GM19240 (cell line): Measurements from ENCODE around the gene ZACN.
"Not testable (repeated sequence)": the region's sequence is repeated elsewhere in the genome, so short reads cannot be mapped to it uniquely, and the experiment has no call there.

Experiments used
- DNase-seq: peaks from one replicate; pipeline ENCODE4 v3.0.0; 2011; ENCODE audit warnings: low spot score; ENCODE audit not compliant: insufficient read length

Gene ZACN

DNA sequence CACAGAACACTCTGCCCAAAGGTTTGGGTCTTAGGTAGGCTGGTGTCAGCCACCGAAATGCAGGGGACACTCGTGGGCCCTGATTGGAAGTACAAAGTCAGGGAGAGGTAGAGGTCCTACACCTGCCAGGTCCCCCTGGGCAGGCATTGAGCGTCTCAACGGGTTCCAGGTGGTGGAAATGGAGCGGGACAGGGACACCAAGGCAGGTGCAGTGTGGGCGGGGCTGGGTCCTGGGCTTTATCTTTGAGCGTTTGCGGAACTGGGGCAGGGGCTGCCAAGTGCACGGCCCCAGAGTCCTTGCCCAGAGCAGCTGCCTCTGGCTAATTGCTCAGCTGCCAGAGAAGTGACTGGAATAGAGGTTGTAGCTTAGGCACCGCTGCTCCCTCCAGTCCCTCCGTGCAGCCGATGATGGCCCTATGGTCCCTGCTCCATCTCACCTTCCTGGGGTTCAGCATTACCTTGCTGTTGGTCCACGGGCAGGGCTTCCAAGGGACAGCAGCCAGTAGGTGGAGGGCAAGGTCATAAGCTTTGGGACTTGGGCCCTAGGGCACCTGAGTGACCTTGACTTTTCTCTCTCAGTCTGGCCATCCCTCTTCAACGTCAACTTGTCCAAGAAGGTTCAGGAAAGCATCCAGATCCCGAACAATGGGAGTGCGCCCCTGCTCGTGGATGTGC lies at the start of gene ZACN:
Gene ZACN, plus strand, starts transcription at position 323 of the 675 bp plus-strand sequence. Its CDS starts 83 bp downstream, at position 406.
- DNase-seq: no peak

DNA sequence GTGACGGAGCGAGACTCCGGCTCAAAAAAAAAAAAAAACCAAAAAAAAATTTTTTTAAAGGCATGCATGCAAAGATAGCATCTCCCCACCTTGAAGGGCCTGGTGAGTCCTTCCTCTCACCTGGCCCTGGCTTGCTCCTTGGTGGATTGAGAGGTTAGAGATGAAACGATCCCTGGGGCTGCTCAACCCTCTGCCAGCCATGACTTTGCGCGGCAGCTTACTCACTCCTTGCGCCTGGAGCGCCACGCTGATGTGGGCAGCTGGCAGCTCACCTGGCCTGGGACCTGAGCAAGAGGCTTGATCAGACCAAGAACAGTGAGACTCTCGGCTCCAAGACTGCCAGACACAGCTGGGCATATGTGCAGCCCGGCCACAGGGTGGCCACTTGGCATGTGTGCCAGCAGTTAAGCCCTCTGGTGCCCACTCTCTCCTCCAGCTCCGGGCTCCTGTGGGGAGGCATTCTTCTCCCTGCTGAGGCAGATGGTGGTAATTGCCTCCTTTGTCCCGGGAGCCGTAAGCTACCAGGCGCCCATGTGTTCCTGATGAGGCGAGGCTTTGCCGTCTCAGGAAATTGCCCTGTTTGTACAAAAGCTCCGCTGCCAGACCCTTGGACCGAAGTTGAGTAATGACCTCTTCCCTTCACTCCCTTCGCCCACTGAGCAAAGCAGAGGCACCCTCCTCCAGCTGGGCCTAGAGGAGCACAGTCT lies 46.8 kb upstream of the ZACN start:
- DNase-seq: no peak

DNA sequence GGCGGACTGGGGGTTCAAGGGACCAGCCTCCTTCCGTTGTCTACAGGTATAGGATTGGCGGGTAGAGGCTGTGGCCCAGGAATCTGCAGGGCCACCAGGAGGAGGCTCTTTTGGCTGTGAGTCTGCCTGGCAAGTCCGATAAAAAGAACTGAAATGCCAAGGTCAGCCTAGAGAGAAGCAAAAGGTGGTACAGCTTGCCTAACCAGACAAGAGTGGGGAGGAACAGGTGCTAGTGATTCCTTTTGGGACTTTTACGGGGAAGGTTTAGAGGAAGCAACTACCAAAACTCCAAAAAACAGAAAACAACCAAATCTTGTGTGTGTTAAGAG lies 46.2 kb upstream of the ZACN start:
- no peak for DNase-seq

DNA sequence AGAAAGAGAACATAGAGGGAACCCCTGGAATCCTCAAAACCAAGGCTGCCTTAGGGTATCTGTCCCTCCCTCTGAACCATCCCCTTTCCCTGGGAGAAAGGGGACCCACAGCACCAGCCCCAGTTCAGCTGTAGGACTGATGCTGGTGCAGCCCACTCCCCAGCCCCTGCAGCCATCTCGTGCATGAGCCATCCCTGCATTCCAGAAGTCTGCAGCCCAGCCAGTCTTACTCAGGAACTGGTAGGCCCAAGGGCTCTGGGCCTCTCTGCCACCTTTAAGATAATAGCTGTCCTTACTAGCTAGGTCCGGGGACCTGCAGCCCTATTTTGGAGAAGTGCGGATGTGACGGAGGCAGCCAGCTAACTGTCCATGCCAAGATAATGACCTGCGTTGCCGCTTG lies 45.8 kb upstream of the ZACN start:
- DNase-seq: no peak

DNA sequence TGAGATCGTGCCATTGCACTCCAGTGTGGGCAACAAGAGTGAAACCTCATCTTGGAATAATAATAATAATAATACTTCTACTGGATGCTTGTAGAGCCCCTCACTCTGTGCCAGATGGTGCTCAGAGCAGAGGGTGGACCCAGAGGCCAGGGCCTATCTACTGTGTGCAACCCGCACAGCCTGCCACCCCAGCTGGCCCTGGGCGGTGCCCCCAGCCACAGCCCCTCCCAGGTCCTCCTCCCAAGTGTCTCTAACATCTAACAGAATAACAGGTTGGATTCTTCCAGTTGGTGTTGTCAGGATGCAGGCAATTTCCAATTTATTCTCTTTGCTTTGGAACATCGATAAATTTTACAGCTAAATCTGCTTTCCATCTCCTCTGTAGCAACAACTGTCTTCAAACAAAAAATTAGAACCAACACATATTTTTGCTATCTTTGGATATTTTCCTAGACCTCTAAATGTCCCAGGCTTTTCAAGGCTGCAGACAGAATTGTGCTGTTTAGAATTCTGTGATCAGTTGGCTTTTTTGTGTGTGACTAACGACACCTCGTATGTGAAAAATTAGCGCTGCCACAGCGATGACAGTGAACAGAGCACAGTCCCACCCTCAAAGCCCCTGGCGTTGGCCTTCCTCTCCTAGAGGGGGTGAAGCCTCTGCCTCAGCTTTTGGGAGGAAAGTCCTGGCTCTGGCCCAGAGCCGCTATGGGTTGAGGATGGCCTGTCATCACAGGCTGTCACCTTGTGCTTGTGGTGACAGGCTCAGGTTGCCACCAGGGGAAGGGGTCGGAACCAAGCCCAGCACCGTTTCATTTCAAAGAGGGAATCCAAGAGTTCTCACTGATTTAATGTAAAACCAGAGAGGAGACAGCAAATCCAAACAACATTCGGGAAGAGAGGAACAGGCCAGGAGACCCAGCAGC lies 44.3 kb upstream of the ZACN start:
- no peak for DNase-seq

DNA sequence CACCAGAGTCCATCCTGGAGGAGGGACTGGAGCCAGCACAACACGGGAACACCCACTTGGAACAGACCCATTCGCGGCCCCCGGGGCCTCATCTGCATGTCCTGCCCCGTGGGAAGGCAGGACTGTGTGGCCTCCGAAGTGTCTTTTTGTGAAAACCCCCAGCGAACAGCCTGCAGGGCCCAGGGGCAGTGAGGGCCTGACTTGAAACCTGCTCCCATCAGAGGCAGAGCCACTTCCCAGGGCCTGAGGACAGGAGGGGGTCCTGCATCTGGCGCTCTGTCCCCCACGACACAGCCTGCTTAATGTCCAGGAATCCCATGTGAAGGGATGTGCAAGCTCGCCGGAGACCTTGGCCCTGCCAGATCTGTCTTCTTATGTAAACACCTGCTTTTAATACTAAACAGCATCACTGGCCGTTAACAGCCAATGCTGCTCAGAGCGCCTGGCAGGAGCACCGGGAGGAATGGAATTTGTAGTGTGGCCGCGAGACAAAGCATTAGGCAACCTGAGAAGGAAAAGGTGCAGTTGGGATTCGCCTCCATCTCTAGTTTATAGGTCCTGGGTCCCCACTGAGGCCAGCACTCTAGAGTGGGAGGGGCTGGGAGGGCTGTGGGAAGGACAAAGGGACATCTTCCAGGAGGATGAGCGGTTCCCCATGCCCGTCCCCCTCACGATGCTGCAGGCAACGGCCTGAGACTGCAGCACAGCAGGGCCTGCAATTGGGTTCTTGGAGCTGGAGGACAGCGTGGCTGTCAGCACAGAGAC lies 42.3 kb upstream of the ZACN start:
- DNase-seq: no peak

DNA sequence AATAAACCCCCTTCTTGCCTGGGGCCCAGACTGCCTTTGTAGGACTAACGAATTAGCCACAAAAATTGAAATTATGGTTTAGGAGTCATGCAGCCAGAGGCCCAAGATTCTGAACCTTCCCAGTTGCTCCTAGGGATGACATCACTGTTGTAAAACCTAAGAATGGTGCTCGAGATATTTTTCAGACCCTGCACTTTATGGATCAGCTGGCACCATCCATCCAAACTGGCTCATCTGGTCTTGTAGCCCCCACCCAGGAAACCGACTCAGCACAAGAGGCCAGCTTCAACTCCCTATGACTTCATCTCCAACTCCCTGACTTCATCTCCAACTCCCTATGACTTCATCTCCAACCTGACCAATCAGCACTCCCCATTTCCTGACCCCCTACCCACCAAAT lies 40.9 kb upstream of the ZACN start:
- DNase-seq: no peak

DNA sequence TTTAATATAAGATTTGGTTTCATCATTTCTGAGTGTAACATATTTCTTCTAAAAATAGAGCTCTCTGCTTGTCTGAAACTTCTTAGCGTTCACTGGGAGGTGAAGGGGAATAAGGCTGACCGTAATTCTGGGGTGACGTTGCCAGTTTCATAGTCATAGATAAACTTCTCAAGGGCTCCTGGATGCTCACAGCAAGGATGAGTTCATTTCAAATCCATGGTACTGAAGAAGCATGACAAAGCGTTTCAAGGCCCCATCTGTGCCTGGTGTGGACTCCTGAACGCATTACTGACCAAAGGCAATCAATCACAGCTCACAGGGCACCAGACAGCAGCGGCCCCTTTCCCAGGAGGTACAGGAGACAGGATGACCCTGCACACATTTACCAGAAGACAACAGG lies 39.9 kb upstream of the ZACN start:
- DNase-seq: no peak

DNA sequence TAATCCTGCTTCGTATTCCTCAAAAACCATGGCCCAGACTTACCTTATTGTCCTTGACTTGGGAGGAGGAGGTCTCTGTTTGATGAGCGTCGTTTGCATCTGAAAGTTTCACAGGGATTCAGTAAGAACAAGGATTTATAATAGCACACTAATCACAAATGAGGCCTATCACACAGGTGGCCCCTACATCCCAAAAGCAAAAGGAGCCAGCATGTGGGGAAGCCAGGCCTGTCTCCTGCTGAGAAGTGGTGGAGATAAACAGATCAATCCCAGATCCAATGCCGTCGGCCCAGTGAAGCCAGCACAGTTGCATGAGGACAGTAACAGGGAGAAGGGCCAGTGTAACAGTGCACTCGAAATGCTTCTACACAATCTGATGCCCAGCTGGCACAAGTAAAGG lies 38.6 kb upstream of the ZACN start:
- DNase-seq: no peak

DNA sequence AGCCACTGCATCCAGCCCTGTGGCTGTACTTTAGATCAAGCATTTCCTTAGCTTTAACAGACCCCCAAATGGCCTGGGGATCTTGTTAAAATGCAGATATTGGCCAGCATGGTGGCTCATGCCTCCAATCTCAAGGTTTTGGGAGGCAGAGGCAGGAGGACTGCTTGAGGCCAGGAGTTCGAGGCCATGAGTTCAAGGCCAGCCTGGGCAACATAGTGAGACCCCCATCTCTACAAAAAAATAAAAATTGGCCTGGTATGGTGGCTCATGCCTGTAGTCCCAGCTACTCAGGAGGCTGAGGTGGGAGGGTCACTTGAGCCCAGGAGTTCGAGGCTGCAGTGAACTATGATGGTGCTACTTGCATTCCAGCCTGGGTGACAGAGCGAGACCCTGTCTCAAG lies 36.1 kb upstream of the ZACN start:
- DNase-seq: not testable (repeated sequence)

DNA sequence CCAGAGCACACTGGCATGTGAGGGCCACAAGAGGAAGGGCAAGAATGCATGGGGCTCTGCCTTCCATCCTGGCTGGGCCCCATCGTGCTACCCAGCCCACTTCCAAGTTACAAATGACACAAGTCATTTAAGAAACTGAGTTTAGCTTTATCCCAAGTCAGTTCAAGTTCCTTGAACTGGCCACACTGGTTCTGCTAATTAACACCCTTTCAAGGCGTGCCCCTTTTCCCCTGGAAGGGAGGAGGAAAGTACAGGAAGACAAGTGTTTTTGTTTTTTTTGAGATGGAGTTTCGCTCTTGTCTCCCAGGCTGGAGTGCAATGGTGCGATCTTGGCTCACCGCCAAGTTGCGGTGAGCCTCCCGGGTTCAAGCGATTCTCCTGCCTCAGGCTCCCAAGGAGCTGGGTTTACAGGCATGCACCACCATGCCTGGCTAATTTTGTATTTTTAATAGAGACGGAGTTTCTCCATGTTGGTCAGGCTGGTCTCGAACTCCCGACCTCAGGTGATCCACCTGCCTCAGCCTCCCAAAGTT lies 34.4 kb upstream of the ZACN start:
- DNase-seq: not testable (repeated sequence)

DNA sequence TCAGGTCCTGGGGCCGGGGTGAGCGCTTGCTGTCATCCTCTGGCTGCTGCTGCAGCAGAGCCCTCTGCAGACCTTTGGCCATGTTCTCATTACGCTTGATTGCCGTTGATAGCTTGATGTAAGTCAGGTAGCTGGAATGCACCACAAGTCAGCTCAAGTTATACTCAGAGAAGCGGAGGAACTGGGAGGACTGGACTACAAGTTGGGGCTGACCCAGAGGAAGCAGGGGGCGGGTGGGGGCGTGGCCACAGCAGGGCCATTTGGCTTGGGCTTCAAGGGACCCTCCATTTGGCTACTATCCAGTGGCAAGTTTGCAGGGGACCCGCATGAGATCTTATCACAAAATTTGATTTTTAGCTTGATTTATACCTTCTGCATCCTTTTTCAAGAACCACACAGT lies 32.9 kb upstream of the ZACN start:
- no peak for DNase-seq

DNA sequence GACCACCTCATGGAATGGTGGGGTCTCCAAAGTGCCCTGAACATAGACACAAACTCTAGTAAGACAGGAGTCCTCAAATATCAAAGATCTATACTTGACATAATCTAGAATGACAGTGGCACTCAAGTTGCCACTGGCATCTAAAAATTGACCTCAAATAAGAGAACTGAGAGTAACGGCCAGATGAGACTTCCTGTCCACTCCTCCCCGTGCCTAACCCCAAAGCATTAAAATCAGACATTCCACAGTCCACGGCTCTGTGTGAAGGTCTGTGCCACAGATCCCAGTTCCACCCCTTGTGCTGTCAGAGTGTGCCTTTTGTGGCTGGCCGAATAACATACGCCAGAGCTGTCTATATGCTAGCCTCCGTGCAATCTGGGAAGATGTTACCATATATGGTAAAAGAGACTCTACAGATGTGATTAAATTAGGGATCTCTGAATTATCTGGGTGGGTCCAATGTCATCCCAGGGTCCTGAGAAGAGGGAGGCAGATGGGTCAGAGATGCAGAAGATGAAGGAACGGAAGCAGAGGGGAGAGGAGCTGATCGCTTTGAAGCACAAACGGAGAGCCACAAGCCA lies 30.9 kb upstream of the ZACN start:
- DNase-seq: no peak

DNA sequence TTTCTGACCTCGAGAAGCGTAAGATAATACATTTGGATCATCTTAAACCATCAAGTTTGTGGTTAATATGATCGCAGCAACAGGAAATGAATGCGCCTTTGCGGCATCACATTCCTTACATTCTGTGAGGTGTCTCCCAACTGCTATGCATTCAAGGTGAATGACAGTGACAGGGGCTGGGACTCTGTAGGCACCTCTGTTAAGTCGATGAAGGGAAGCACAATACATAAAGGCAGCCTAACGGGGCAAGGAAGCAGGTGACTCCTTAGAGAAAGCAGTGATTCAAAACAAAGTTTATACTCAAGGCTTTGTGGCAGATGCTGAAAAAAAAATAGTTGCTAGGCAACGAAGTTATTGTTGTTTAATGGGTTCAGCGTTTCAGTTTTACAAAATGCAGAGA lies 30.3 kb upstream of the ZACN start:
- no peak for DNase-seq

DNA sequence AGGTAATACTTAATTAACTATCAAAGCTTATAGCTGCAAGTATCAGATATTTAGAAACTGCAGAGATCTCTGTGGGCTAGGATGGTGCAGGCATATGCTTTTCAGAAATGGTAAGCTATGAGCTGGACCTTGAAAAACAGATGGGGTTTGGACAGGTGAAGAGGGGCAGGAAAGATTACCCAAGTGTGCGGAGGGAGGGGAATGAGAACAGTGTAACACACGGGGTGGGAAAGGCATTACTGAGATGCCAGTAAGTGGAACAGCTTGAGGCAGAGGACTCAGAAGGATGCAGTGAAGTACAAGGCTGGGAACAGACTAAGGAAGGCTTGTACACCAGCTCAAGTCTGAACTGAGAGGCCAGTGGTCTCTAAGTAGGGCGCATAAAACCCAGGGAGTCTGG lies 29.7 kb upstream of the ZACN start:
- DNase-seq: no peak

DNA sequence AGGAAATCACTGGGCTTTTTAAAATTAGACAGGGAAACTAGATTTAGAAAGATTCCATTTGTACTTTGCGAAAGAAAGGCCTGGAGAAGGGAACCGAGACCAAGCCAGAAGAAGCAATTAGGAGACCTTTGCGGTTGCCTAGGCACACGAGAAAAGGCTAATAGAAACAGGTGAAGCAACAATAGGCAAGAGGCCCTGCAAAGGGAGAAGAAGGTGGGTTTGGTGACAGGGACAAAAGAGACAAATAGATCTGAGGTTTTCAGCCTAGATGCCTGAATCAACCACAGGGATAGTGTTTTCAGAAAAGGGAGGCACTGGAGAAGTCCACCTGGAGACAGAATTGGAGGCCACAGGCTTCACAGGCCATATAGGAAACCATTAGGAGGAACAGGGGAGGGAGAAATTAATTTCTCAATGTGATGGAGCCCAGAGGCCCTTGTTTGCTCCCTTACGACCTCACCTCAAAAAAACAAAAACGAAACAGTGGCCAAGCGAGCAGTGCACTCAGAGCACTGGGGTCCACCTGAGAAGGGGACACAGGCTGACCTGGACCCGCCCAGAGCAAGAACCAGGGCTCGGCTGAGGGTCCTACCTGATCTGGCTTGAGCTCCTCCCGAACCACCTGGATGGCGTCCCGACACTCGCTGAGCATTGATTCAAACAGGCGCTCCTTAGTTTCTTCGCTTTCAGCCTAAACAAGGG lies 29.0 kb upstream of the ZACN start:
- DNase-seq: no peak

DNA sequence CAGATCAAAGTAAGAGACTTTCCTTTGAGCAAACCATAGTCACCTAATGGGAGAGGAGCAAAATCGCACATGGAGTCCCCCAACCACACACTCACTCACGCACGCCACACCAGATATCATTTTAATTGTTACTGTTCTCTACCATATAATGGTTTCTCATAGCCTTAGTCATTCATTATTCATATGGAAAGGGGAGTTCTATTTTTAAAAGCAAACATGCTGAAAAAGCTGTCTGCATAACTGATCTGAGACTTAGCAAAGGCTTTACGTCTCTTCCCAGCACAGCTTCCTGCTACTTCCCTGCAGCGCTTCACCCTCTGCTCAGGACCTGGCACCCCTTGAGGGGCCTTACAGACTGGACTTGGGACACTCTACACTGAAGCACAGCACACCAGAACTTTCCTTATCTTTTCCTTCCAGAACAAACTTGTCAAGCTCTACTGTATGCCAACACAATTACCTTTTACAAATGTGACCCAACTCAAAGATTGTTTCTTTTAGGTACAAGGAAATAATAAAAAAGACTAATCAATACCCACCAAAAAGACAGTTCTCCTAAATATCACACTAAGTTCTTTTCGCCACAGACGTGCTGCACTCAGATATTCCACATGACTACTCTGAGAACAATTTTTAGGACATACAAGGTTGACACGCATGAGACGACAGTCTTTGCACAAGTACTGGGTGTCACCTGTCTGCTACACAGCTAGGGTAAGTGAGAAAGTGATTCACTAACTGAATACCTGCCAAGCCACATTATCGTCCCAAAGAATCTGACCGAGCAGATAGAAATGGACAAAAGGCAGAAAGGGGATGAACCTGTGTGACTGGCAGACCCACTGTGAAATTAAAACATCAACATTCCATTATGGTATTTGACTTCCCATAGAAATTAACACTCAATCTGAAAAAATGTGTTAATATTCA lies 28.2 kb upstream of the ZACN start:
- no peak for DNase-seq

DNA sequence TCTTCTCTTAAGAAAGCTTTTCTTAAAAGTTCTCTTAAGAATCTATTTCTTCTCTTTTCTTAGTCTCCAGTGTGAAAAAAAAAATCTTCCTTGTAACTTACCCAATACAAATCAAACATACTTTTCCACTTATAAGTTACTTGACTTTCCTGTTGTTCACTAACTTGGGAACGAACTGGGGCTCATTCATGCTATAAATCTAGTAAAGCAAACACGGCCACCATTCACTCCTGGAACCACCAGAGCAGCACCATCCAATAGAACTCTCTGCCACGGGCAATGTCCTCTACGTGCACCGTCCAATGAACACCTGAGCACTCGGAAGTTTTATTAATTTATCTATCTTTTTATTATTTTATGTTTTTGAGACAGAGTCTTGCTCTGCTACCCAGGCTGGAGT lies 27.4 kb upstream of the ZACN start:
- DNase-seq: no peak
